Natural killer cell (primary cell): ENCODE data around the gene CERK. TPM values are rescaled to one million over a fixed set of nuclear protein-coding genes. Genes with fewer than 3 reads are reported as not detected.
"Not testable (repeated sequence)": the region's sequence is repeated elsewhere in the genome, so short reads cannot be mapped to it uniquely, and the experiment has no call there.

Experiments
- ATAC-seq, 3 donors: fragments of 150-1000 bp in 2 of 3; fragments of 200-7000 bp in 1 of 3; cut with Tn5 transposase; 1 replicate in 1 of 3; 2 replicates in 2 of 3; pipeline ENCODE4 v1.10.0; 2021; ENCODE audit warnings: mild to moderate bottlenecking in 2 of 3, moderate library complexity in 2 of 3
- DNase-seq, 2 donors: peaks; one replicate each; pipeline versions ENCODE4 v3.0.0 to v3.0.0-alpha.2; 2013 to 2021; ENCODE audit warnings: mixed read lengths in 1 of 2
- H3K27ac ChIP-seq: one replicate; pipeline ENCODE4 v1.5.1; 2013; ENCODE audit warnings: mild to moderate bottlenecking, low read length
- H3K27me3 ChIP-seq: one replicate; pipeline ENCODE4 v1.6.1; 2013; ENCODE audit warnings: low read length; ENCODE audit not compliant: control insufficient read depth, insufficient read depth
- H3K36me3 ChIP-seq: one replicate; pipeline ENCODE4 v1.6.1; 2013; ENCODE audit warnings: low read length; ENCODE audit not compliant: control insufficient read depth, insufficient read depth
- H3K4me1 ChIP-seq: one replicate; pipeline ENCODE4 v1.6.1; 2013; ENCODE audit warnings: low read length; ENCODE audit not compliant: control insufficient read depth, insufficient read depth
- H3K4me3 ChIP-seq: one replicate; pipeline ENCODE4 v1.5.1; 2013; ENCODE audit warnings: low read length
- H3K9me3 ChIP-seq: one replicate; pipeline ENCODE4 v1.6.1; 2013; ENCODE audit warnings: low read length; ENCODE audit not compliant: control insufficient read depth, insufficient read depth
- H3K27ac Mint-ChIP-seq, 2 donors: one replicate each; pipeline ENCODE4 v1.8.0; 2022; ENCODE audit warnings: mild to moderate bottlenecking in 2 of 2, mixed read lengths in 2 of 2, moderate library complexity in 1 of 2
- H3K27me3 Mint-ChIP-seq, 2 donors: one replicate each; pipeline ENCODE4 v1.8.0; 2022; ENCODE audit warnings: low read depth in 2 of 2, mixed read lengths in 2 of 2
- H3K36me3 Mint-ChIP-seq: one replicate; pipeline ENCODE4 v1.8.0; 2022; ENCODE audit warnings: mixed read lengths
- H3K4me1 Mint-ChIP-seq, 2 donors: one replicate each; pipeline ENCODE4 v1.8.0; 2022; ENCODE audit warnings: mixed read lengths in 2 of 2
- H3K4me3 Mint-ChIP-seq: one replicate; pipeline ENCODE4 v1.8.0; 2022; ENCODE audit warnings: mild to moderate bottlenecking, moderate library complexity, mixed read lengths
- H3K9me3 Mint-ChIP-seq, 2 donors: one replicate each; pipeline ENCODE4 v1.8.0; 2022; ENCODE audit warnings: mixed read lengths in 2 of 2
- WGBS: methylation state at CpG from one replicate; pipeline ENCODE4 v1.1.7; 2013; ENCODE audit warnings: missing lambda C conversion rate; ENCODE audit not compliant: insufficient coverage; 5-methylcytosine and 5-hydroxymethylcytosine counted together
- intact Hi-C: fragments of 100-400 bp; cut with micrococcal nuclease; formaldehyde crosslinking; loops from one replicate; pipeline ENCODE4 v1.14.2; 2022
- total RNA-seq, 4 donors: library from RNA; stranded (reverse); fragments of 120-200 nt in 1 of 4; gene quantifications; one replicate each; pipeline versions ENCODE4 v1.2.3 to v1.2.4, GENCODE V29; 2013 to 2022
- TF ChIP-seq, protein P1 (sequence below): fragments of 200-600 bp; IDR thresholded peaks from one replicate; pipeline ENCODE4 v1.8.0; 2022; ENCODE audit warnings: antibody characterized with exemption

CERK gene
- total RNA-seq, 3 donors from 2014 or later (not counting 1 experiment from before 2014, with no cell fraction given) = 50.0 to 71.2 (median 55.6) TPM

DNA sequence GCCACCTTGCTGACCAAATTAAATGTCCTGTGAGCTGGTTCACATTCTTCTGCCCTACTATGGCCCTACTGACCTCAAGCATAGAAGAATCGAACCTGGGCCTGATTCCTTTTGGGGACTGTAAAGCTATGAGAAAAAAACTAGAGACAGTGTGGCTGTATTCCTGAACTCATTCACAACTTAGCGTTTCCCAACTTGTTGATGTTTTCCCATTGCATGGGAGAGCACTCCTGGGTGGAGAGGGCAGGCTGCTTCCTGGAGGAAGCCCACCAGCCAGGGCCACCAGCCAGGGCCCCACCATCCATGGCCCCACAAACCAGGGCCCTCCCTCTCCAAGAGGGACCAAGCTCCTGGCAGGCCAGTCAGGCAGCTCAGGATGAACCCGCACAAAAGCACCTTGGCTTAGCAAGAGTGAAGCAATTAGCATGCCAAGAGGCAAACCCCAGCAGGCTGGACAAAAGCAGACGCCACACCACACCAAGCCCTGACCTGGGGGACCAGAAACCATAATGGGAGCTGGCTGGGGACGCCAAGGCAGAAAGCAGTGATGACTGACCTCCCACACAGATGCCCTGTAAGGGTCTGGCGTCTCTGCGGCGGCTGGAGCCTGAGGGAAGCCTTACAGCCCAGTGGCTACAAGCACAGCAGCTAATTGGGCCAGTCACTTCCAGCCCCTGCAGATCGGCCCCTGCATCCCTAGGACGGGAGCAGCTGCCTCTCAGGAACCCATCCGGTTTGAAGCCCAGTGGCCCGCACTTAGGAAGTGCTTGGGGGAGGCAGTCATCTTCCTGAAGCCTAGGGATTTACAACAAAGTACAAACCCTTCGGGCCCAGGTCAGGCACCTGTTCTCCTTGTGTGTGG lies 2.1 kb downstream of the CERK start:
- no peaks in the 10 kb centered on the region for H3K27me3 Mint-ChIP-seq
- 61% methylated on average over 13 of the region's 13 CpGs for WGBS
- intact Hi-C loops = no loop called here
- Histone ChIP-seq H3K4me3 (peak overlapping the region; percentile 44), H3K9me3 (no peaks in the 10 kb centered on the region), H3K4me1 (peaks cover 57% of the 10 kb centered on the region), H3K27ac (peak overlapping the region; percentile 85), H3K36me3 (peaks cover 9% of the 10 kb centered on the region), H3K27me3 (no peaks in the 10 kb centered on the region)
- no peaks in the 10 kb centered on the region for H3K36me3 Mint-ChIP-seq
- DNase-seq (peak in 1 of 2 donors; percentile 24), ATAC-seq (no peak)
- H3K27ac Mint-ChIP-seq = peak overlapping the region; percentile 92 to 94
- TF ChIP-seq, protein P1, sequence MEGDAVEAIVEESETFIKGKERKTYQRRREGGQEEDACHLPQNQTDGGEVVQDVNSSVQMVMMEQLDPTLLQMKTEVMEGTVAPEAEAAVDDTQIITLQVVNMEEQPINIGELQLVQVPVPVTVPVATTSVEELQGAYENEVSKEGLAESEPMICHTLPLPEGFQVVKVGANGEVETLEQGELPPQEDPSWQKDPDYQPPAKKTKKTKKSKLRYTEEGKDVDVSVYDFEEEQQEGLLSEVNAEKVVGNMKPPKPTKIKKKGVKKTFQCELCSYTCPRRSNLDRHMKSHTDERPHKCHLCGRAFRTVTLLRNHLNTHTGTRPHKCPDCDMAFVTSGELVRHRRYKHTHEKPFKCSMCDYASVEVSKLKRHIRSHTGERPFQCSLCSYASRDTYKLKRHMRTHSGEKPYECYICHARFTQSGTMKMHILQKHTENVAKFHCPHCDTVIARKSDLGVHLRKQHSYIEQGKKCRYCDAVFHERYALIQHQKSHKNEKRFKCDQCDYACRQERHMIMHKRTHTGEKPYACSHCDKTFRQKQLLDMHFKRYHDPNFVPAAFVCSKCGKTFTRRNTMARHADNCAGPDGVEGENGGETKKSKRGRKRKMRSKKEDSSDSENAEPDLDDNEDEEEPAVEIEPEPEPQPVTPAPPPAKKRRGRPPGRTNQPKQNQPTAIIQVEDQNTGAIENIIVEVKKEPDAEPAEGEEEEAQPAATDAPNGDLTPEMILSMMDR = no peak
- H3K9me3 Mint-ChIP-seq = no peaks in the 10 kb centered on the region
- H3K4me3 Mint-ChIP-seq = peak overlapping the region; percentile 99
- H3K4me1 Mint-ChIP-seq = peaks cover 45 to 57% of the 10 kb centered on the region in 2 donors

DNA sequence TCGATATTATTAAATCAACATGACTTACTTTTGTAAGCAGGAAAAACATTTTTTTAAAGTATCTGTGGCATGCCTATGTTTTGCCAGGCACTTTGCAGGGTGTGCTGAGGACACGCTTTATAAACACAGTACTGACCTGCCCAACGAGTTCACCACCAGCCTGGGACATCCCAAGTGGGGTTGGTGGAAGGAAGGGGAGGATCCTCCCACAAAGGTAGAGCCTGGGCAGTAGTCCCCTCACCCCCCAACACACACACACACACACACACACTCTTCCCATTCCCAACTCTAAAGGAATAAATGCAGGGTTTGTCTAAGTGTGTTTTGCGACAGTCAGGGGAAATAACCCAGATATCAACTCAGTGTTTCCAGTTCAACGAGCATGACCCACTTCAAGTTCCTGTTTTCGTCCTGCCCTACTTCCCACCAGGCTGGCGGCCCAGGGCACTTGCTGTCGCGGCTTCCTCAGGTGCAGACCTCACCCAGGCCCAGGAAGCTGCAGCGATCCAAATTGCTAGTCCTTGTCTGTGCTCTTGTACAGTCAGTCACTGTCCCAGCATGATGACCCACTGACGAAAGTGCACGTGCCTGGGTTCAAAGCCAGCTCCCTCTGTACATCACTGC lies 3.1 kb downstream of the CERK start:
- Histone ChIP-seq H3K36me3 (peaks cover 9% of the 10 kb centered on the region), H3K4me1 (peaks cover 62% of the 10 kb centered on the region), H3K27ac (peak overlapping the region; percentile 85), H3K27me3 (no peaks in the 10 kb centered on the region), H3K9me3 (no peaks in the 10 kb centered on the region), H3K4me3 (peak overlapping the region; percentile 12)
- H3K4me1 Mint-ChIP-seq = peaks cover 54 to 62% of the 10 kb centered on the region in 2 donors
- intact Hi-C loops = no loop called here
- H3K36me3 Mint-ChIP-seq = no peaks in the 10 kb centered on the region
- 14% methylated on average over 11 of the region's 12 CpGs for WGBS
- TF ChIP-seq, protein P1 = no peak
- peak overlapping the region; percentile 85 for H3K4me3 Mint-ChIP-seq
- no peaks in the 10 kb centered on the region for H3K27me3 Mint-ChIP-seq
- DNase-seq = peak; percentile 43 to 84
- ATAC-seq = peak; percentile 20 to 56 (median 26)
- peak overlapping the region; percentile 92 to 94 for H3K27ac Mint-ChIP-seq
- no peaks in the 10 kb centered on the region for H3K9me3 Mint-ChIP-seq

- H3K27me3 ChIP-seq, H3K9me3 Mint-ChIP-seq, H3K9me3 ChIP-seq, H3K27me3 Mint-ChIP-seq, H3K4me3 ChIP-seq, ATAC-seq, intact Hi-C loops, H3K36me3 Mint-ChIP-seq, DNase-seq: not testable (repeated sequence)
- H3K36me3 ChIP-seq = peaks cover 12% of the 10 kb centered on the region
- peaks cover 56% of the 10 kb centered on the region for H3K4me1 ChIP-seq
- peak overlapping the region; percentile 85 for H3K4me3 Mint-ChIP-seq
- H3K27ac ChIP-seq = peak overlapping the region; percentile 85
- H3K4me1 Mint-ChIP-seq = peaks cover 51 to 58% of the 10 kb centered on the region in 2 donors
- 71% methylated on average over 11 of the region's 12 CpGs for WGBS
- peak overlapping the region; percentile 92 to 94 for H3K27ac Mint-ChIP-seq
These were observed 3.8 kb downstream of the CERK start for GRCh38 chr22:46734213-46734722.

DNA sequence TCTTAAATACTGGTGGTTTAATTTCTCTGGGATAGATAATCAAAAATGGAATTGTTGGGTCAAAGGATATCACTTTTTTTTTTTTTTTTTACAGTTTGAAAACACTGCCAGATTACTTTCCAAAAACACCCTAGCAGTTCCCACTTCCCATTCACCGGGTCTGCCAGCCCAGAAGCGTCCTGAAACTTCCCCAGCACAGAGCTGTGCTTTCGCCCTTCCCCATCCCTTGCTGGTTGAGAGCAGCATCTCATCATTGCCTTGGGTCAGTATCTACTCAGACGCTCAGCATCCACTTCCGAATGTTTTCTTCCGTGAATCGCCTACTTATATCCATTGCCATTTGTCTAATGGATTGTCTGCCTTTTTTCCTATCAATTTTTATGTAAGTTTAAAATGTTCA lies 5.5 kb downstream of the CERK start:
- Mint-ChIP-seq H3K4me1 (peaks cover 46 to 51% of the 10 kb centered on the region in 2 donors), H3K4me3 (no peak overlapping the region)
- 79% methylated on average over 7 of the region's 7 CpGs for WGBS

More for the DNA sequence above, 5.5 kb downstream of the CERK start:
- Histone ChIP-seq H3K9me3 (no peaks in the 10 kb centered on the region), H3K27me3 (no peaks in the 10 kb centered on the region), H3K4me3 (no peak overlapping the region), H3K4me1 (peaks cover 48% of the 10 kb centered on the region), H3K27ac (no peak overlapping the region), H3K36me3 (peaks cover 23% of the 10 kb centered on the region)
- ATAC-seq (no peak), DNase-seq (no peak)
- intact Hi-C loops = no loop called here
- H3K36me3 Mint-ChIP-seq = no peaks in the 10 kb centered on the region
- no peaks in the 10 kb centered on the region for H3K27me3 Mint-ChIP-seq
- H3K27ac Mint-ChIP-seq = peak overlapping the region; percentile 57 to 72
- H3K9me3 Mint-ChIP-seq = no peaks in the 10 kb centered on the region
- TF ChIP-seq, protein P1 = no peak
